Gastrocnemius medialis (tissue), 4 donors: ENCODE results near the gene MZT2B. TPM values are rescaled to one million over a fixed set of nuclear protein-coding genes. Genes with fewer than 3 reads are reported as not detected.
"Not testable (repeated sequence)": the region's sequence is repeated elsewhere in the genome, so short reads cannot be mapped to it uniquely, and the experiment has no call there.

Experiments used
- ATAC-seq, 2 donors: fragments of 150-250 bp; one replicate each; pipeline ENCODE4 v1.9.1; 2016
- DNase-seq, 2 donors: peaks; one replicate each; pipeline ENCODE4 v3.0.0-alpha.2; 2019
- H3K27ac ChIP-seq, 4 donors: fragments of 200-600 bp; sonication (generic); 1 replicate in 1 of 4; 2 replicates in 3 of 4; pipeline ENCODE4 v1.5.1; 2016 to 2018; ENCODE audit warnings: mild to moderate bottlenecking in 2 of 4, moderate library complexity in 1 of 4
- H3K27me3 ChIP-seq, 3 donors: fragments of 200-600 bp; sonication (generic) in 2 of 3; 1 replicate in 1 of 3; 2 replicates in 2 of 3; pipeline versions ENCODE4 v1.5.1 to v1.6.0; 2016 to 2019; ENCODE audit warnings: mild to moderate bottlenecking in 1 of 3, moderate library complexity in 1 of 3
- H3K36me3 ChIP-seq, 2 donors: fragments of 200-600 bp; sonication (generic) in 1 of 2; one replicate each; pipeline ENCODE4 v1.5.1; 2017 to 2018
- H3K4me1 ChIP-seq, 2 donors: fragments of 200-600 bp; sonication (generic) in 1 of 2; one replicate each; pipeline ENCODE4 v1.5.1; 2016 to 2017; ENCODE audit warnings: mild to moderate bottlenecking in 2 of 2
- H3K4me3 ChIP-seq, 4 donors: fragments of 200-600 bp; sonication (generic) in 3 of 4; 1 replicate in 1 of 4; 2 replicates in 3 of 4; pipeline ENCODE4 v1.5.1; 2016 to 2019; ENCODE audit warnings: mild to moderate bottlenecking in 2 of 4
- H3K9me3 ChIP-seq, 3 donors: fragments of 200-600 bp; sonication (generic) in 2 of 3; 1 replicate in 1 of 3; 2 replicates in 2 of 3; pipeline ENCODE4 v1.5.1; 2016 to 2019
- CTCF ChIP-seq, 5 experiments: fragments of 450-650 bp in 3 of 5; fragments of 200-600 bp in 2 of 5; sonication (generic) in 2 of 5; IDR thresholded peaks in 4 of 5; conservative IDR thresholded peaks in 1 of 5; 1 replicate in 4 of 5; 2 replicates in 1 of 5; pipeline ENCODE4 v1.5.1; 2016 to 2019; ENCODE audit warnings: antibody characterized with exemption in 5 of 5, mild to moderate bottlenecking in 3 of 5, moderate library complexity in 3 of 5
- POLR2A ChIP-seq, 2 donors: fragments of 450-650 bp; IDR thresholded peaks; one replicate each; pipeline ENCODE4 v1.6.1; 2017; ENCODE audit warnings: antibody characterized with exemption in 2 of 2, mild to moderate bottlenecking in 2 of 2, moderate library complexity in 2 of 2
- in situ Hi-C, 4 donors: fragments of 200-750 bp; cut with MboI; loops; one replicate each; pipeline versions ENCODE4 v1.15.0 to v1.8.0; 2017; ENCODE audit warnings: low sequenced_read_pairs in 4 of 4
- intact Hi-C: fragments of 100-400 bp; cut with DNase I; formaldehyde crosslinking; loops from one replicate; pipeline ENCODE4 v1.15.1; 2023; ENCODE audit warnings: low total_unique reads
- total RNA-seq, 4 donors: library from RNA; depleted of rRNA; stranded (reverse); fragments of >200 nt; gene quantifications; one replicate each; pipeline versions ENCODE4 v1.1.0 to v1.2.3, GENCODE V29; 2016

MZT2B gene
- total RNA-seq, 4 donors from 2014 or later = 57.0 to 86.5 (median 69.9) TPM

- H3K36me3 ChIP-seq, ATAC-seq, intact Hi-C loops: not testable (repeated sequence)
These were observed 41.1 kb upstream of the MZT2B start for GRCh38 chr2:130141002-130141401.

GRCh38 chr2:130141645-130142370, 40.3 kb upstream of the MZT2B start:
- ATAC-seq, H3K27me3 ChIP-seq, DNase-seq, H3K36me3 ChIP-seq, H3K27ac ChIP-seq, H3K4me3 ChIP-seq, H3K4me1 ChIP-seq, H3K9me3 ChIP-seq, in situ Hi-C loops, intact Hi-C loops: not testable (repeated sequence)

More at GRCh38 chr2:130141002-130141401, 41.1 kb upstream of the MZT2B start:
- H3K4me3 ChIP-seq, H3K27me3 ChIP-seq, H3K9me3 ChIP-seq, H3K4me1 ChIP-seq, DNase-seq, in situ Hi-C loops, H3K27ac ChIP-seq: not testable (repeated sequence)

GRCh38 chr2:130142396-130143265, 39.4 kb upstream of the MZT2B start:
- ATAC-seq, H3K4me3 ChIP-seq, H3K9me3 ChIP-seq, H3K27ac ChIP-seq, intact Hi-C loops, DNase-seq, H3K27me3 ChIP-seq, in situ Hi-C loops, H3K36me3 ChIP-seq, H3K4me1 ChIP-seq: not testable (repeated sequence)

- H3K27ac ChIP-seq, intact Hi-C loops, ATAC-seq, H3K27me3 ChIP-seq, H3K36me3 ChIP-seq, H3K9me3 ChIP-seq, in situ Hi-C loops, H3K4me1 ChIP-seq, DNase-seq: not testable (repeated sequence)
- H3K4me3 ChIP-seq = peak overlapping the region in 1 of 4 donors; percentile 42
These were observed 38.6 kb upstream of the MZT2B start for GRCh38 chr2:130143266-130144039.

GRCh38 chr2:130145006-130145414, 37.1 kb upstream of the MZT2B start, which contains the start of gene CCDC74B:
TSS of gene CCDC74B (minus strand) at chr2:130145112. CDS start at chr2:130144996, 116 bp downstream.
- H3K9me3 ChIP-seq, intact Hi-C loops, in situ Hi-C loops, H3K27ac ChIP-seq, H3K4me1 ChIP-seq, H3K36me3 ChIP-seq, H3K27me3 ChIP-seq, DNase-seq: not testable (repeated sequence)
- peak; percentile 44 to 58 for ATAC-seq
- H3K4me3 ChIP-seq = peak within 1 kb of the TSS; percentile 33 to 42 (median 40)

GRCh38 chr2:130148515-130148914, 33.5 kb upstream of the MZT2B start:
- ATAC-seq, H3K27ac ChIP-seq, H3K4me3 ChIP-seq, intact Hi-C loops, DNase-seq, H3K4me1 ChIP-seq, in situ Hi-C loops, H3K27me3 ChIP-seq, H3K9me3 ChIP-seq: not testable (repeated sequence)
- H3K36me3 ChIP-seq = peaks cover 0 to 15% of the 10 kb centered on the region in 2 donors

- ATAC-seq (no peak), DNase-seq (no peak)
- Histone ChIP-seq H3K4me1 (no peaks in the 10 kb centered on the region), H3K36me3 (peaks cover 0 to 29% of the 10 kb centered on the region in 2 donors), H3K9me3 (no peaks in the 10 kb centered on the region), H3K27me3 (peaks cover 0 to 4% (median 3%) of the 10 kb centered on the region in 3 donors), H3K27ac (no peak overlapping the region), H3K4me3 (no peak overlapping the region)
- in situ Hi-C loops (no loop called here), intact Hi-C loops (no loop called here)
- TF ChIP-seq CTCF (IDR thresholded peaks at IDR 0.05 in 4 of 5, conservative IDR thresholded peaks at IDR 0.05 in 1 of 5) (no peak), POLR2A (IDR thresholded peaks at IDR 0.05) (no peak)
These were observed 31.6 kb upstream of the MZT2B start for GRCh38 chr2:130150181-130151144.

GRCh38 chr2:130151145-130151512, 30.9 kb upstream of the MZT2B start:
- intact Hi-C loops, ATAC-seq, H3K4me1 ChIP-seq, H3K27ac ChIP-seq, H3K4me3 ChIP-seq, in situ Hi-C loops, DNase-seq, H3K9me3 ChIP-seq, H3K27me3 ChIP-seq: not testable (repeated sequence)
- peaks cover 0 to 31% of the 10 kb centered on the region in 2 donors for H3K36me3 ChIP-seq

GRCh38 chr2:130152136-130152815, 29.8 kb upstream of the MZT2B start:
- ATAC-seq, intact Hi-C loops, H3K4me1 ChIP-seq, H3K27me3 ChIP-seq, H3K4me3 ChIP-seq, in situ Hi-C loops, DNase-seq, H3K9me3 ChIP-seq, H3K27ac ChIP-seq: not testable (repeated sequence)
- H3K36me3 ChIP-seq = peaks cover 0 to 31% of the 10 kb centered on the region in 2 donors
